Subcutaneous abdominal adipose tissue (tissue), 5 donors: ENCODE results near the gene SCLT1.
"Not testable (repeated sequence)": the region's sequence is repeated elsewhere in the genome, so short reads cannot be mapped to it uniquely, and the experiment has no call there.

Experiments
- H3K27ac ChIP-seq: one replicate; pipeline ENCODE4 v1.7.0; 2013; ENCODE audit warnings: low read depth, mild to moderate bottlenecking, inconsistent platforms, low read length, moderate library complexity
- H3K27me3 ChIP-seq, 5 donors: one replicate each; pipeline ENCODE4 v1.7.0; 2013; ENCODE audit warnings: low read length in 5 of 5, inconsistent platforms in 1 of 5; ENCODE audit not compliant: control insufficient read depth in 5 of 5, insufficient read depth in 4 of 5
- H3K36me3 ChIP-seq, 5 donors: one replicate each; pipeline ENCODE4 v1.7.0; 2013; ENCODE audit warnings: low read length in 5 of 5; ENCODE audit not compliant: control insufficient read depth in 5 of 5, insufficient read depth in 5 of 5
- H3K4me1 ChIP-seq, 5 donors: one replicate each; pipeline ENCODE4 v1.7.0; 2013; ENCODE audit warnings: low read length in 5 of 5, mild to moderate bottlenecking in 3 of 5, moderate library complexity in 1 of 5; ENCODE audit not compliant: control insufficient read depth in 5 of 5, insufficient read depth in 5 of 5
- H3K4me3 ChIP-seq, 5 donors: one replicate each; pipeline ENCODE4 v1.7.0; 2013; ENCODE audit warnings: low read length in 5 of 5, low read depth in 1 of 5
- H3K9ac ChIP-seq, 5 donors: one replicate each; pipeline ENCODE4 v1.7.0; 2013; ENCODE audit warnings: low read length in 5 of 5, mild to moderate bottlenecking in 4 of 5, moderate library complexity in 3 of 5
- H3K9me3 ChIP-seq, 5 donors: one replicate each; pipeline ENCODE4 v1.7.0; 2013; ENCODE audit warnings: low read length in 5 of 5; ENCODE audit not compliant: control insufficient read depth in 5 of 5
- donor health status: healthy.
- donor health status: healthy.
- donor health status: healthy.
- donor health status: healthy.
- donor health status: healthy.

Gene SCLT1

GRCh38 chr4:129093191-129093920, at the start of gene SCLT1:
SCLT1 (minus strand) TSS chr4:129093539; CDS start chr4:129093103, 436 bp downstream.
- no peaks in the 10 kb centered on the region for H3K9me3 ChIP-seq
- H3K4me3 ChIP-seq: peak within 1 kb of the TSS; percentile 66 to 95 (median 80)
- peak within 1 kb of the TSS; percentile 96 for H3K27ac ChIP-seq
- no peaks in the 10 kb centered on the region for H3K27me3 ChIP-seq
- H3K36me3 ChIP-seq: no peaks in the 10 kb centered on the region
- peak within 1 kb of the TSS; percentile 77 to 98 (median 90) for H3K9ac ChIP-seq
- H3K4me1 ChIP-seq: peaks cover 5 to 25% (median 17%) of the 10 kb centered on the region in 5 donors

DNA sequence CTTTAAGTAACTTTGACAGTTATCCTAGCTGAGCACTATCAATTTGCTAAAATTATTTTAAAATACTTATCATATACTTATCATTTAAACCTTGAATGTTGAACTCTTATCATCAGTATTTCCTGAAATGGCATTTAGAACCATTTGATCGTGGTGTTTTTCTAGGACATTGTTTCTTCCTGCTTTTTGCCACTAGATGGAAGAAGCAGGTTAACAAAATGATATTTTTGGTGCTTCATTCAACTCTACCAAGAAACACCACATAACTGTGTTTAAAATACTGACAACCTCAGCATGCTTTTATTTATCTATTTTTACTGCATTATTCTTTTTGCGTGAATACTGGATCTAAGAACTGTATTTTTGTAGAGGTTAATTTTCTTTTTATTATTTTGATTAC, 47.2 kb upstream of the SCLT1 start:
- Histone ChIP-seq H3K9ac (no peak overlapping the region), H3K27me3 (no peaks in the 10 kb centered on the region), H3K27ac (no peak overlapping the region), H3K4me3 (no peak overlapping the region), H3K4me1 (no peaks in the 10 kb centered on the region), H3K36me3 (no peaks in the 10 kb centered on the region), H3K9me3 (no peaks in the 10 kb centered on the region)

- no peaks in the 10 kb centered on the region for H3K4me1 ChIP-seq
- no peaks in the 10 kb centered on the region for H3K27me3 ChIP-seq
- H3K36me3 ChIP-seq: no peaks in the 10 kb centered on the region
- H3K9ac ChIP-seq: no peak overlapping the region
- H3K9me3 ChIP-seq: no peaks in the 10 kb centered on the region
- no peak overlapping the region for H3K27ac ChIP-seq
- no peak overlapping the region for H3K4me3 ChIP-seq
Measured at GRCh38 chr4:129138810-129139496, 45.6 kb upstream of the SCLT1 start.

GRCh38 chr4:129136433-129136832, 43.1 kb upstream of the SCLT1 start:
- H3K9me3 ChIP-seq: no peaks in the 10 kb centered on the region
- H3K27ac ChIP-seq: no peak overlapping the region
- H3K4me1 ChIP-seq: no peaks in the 10 kb centered on the region
- H3K4me3 ChIP-seq: no peak overlapping the region
- no peak overlapping the region for H3K9ac ChIP-seq
- no peaks in the 10 kb centered on the region for H3K36me3 ChIP-seq
- H3K27me3 ChIP-seq: no peaks in the 10 kb centered on the region

DNA sequence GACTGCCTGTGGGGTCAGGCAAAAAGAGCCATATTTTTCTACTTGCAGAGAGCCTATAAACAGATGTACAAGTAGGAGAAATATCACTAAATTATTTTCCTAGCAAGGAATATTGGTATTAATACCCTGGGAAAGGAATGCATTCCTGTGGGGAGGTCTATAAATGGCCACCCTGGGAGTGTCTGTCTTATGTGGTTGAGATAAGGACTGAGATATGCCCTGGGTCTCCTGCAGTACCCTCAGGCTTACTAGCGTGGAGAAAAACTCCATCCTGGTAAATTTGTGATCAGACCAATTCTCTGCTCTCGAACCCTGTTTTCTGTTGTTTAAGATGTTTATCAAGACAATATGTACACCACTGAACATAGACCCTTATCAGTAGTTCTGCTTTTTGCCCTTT, 38.0 kb upstream of the SCLT1 start:
- H3K9me3 ChIP-seq: no peaks in the 10 kb centered on the region
- no peak overlapping the region for H3K27ac ChIP-seq
- no peak overlapping the region for H3K9ac ChIP-seq
- no peaks in the 10 kb centered on the region for H3K27me3 ChIP-seq
- no peak overlapping the region for H3K4me3 ChIP-seq
- no peaks in the 10 kb centered on the region for H3K36me3 ChIP-seq
- no peaks in the 10 kb centered on the region for H3K4me1 ChIP-seq

DNA sequence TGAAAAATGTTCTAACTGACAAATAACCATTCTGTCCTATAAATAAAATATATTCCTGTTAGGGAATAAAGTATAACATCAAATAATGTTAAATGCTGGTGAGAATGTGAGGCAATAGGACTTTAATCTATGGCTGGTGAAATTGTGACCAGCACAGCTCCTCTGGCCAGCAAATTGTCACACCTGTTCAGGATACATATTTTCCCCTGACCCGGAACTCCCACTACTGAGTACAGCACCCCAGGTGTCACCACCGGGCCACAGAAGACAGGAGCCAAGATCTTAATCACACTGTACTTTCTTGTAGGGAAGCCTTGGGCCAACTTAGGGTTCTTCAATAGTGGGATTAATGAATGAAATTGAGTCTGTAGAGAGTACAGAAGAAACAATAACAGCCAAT, 35.8 kb upstream of the SCLT1 start:
- no peaks in the 10 kb centered on the region for H3K27me3 ChIP-seq
- no peak overlapping the region for H3K27ac ChIP-seq
- H3K9me3 ChIP-seq: no peaks in the 10 kb centered on the region
- no peaks in the 10 kb centered on the region for H3K4me1 ChIP-seq
- H3K4me3 ChIP-seq: no peak overlapping the region
- no peak overlapping the region for H3K9ac ChIP-seq
- H3K36me3 ChIP-seq: no peaks in the 10 kb centered on the region

GRCh38 chr4:129126614-129127013, 33.3 kb upstream of the SCLT1 start:
- H3K4me3 ChIP-seq, H3K27ac ChIP-seq, H3K36me3 ChIP-seq, H3K27me3 ChIP-seq, H3K4me1 ChIP-seq, H3K9me3 ChIP-seq, H3K9ac ChIP-seq: not testable (repeated sequence)

DNA sequence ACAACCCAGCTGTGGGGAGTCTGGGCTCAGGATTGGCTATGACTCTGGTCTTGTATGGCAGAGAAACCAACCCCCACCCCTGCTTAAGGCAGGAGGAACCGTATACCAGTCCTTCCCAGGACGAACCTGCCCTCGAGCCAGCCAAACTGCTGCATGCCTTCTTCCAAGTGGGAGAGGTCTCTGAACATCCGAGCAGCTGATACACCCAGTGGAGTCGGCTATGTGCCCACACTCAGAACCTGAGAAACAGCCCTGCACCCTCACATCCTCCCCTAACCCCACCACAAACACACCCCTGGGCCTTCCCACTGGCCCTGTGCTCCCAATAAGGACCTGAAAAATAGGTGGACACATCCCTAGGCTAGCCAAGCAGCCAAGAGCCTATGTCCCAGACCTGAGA, 24.4 kb upstream of the SCLT1 start:
- H3K4me3 ChIP-seq: no peak overlapping the region
- H3K36me3 ChIP-seq: peaks cover 0 to 4% (median 0%) of the 10 kb centered on the region in 5 donors
- H3K27me3 ChIP-seq: no peaks in the 10 kb centered on the region
- H3K9me3 ChIP-seq: no peaks in the 10 kb centered on the region
- no peak overlapping the region for H3K9ac ChIP-seq
- no peak overlapping the region for H3K27ac ChIP-seq
- no peaks in the 10 kb centered on the region for H3K4me1 ChIP-seq

GRCh38 chr4:129113919-129114318, 20.6 kb upstream of the SCLT1 start:
- Histone ChIP-seq H3K4me3 (no peak overlapping the region), H3K4me1 (no peaks in the 10 kb centered on the region), H3K27ac (no peak overlapping the region), H3K9me3 (no peaks in the 10 kb centered on the region), H3K27me3 (no peaks in the 10 kb centered on the region), H3K9ac (no peak overlapping the region), H3K36me3 (peaks cover 7 to 30% (median 19%) of the 10 kb centered on the region in 5 donors)

GRCh38 chr4:129113434-129113833, 20.1 kb upstream of the SCLT1 start:
- Histone ChIP-seq H3K27ac (no peak overlapping the region), H3K36me3 (peaks cover 7 to 30% (median 19%) of the 10 kb centered on the region in 5 donors), H3K4me3 (no peak overlapping the region), H3K9me3 (no peaks in the 10 kb centered on the region), H3K9ac (no peak overlapping the region), H3K4me1 (no peaks in the 10 kb centered on the region), H3K27me3 (no peaks in the 10 kb centered on the region)
